Peyer's patch (tissue), 4 donors: ENCODE results near the gene GPR132. TPM values are rescaled to one million over a fixed set of nuclear protein-coding genes. Genes with fewer than 3 reads are reported as not detected.

ENCODE experiments used
- DNase-seq, 3 donors: peaks; one replicate each; pipeline ENCODE4 v3.0.0-alpha.2; 2017 to 2019
- H3K27ac ChIP-seq, 4 donors: fragments of 200-600 bp; sonication (generic); one replicate each; pipeline ENCODE4 v1.5.1; 2016 to 2019
- H3K27me3 ChIP-seq, 2 donors: fragments of 200-600 bp; sonication (generic); one replicate each; pipeline ENCODE4 v1.5.1; 2019
- H3K36me3 ChIP-seq, 3 donors: fragments of 200-600 bp; sonication (generic); one replicate each; pipeline ENCODE4 v1.5.1; 2016 to 2019
- H3K4me1 ChIP-seq, 4 donors: fragments of 200-600 bp; sonication (generic); one replicate each; pipeline ENCODE4 v1.5.1; 2016 to 2019
- H3K4me3 ChIP-seq, 4 donors: fragments of 200-600 bp; sonication (generic); 1 replicate in 3 of 4; 2 replicates in 1 of 4; pipeline ENCODE4 v1.5.1; 2016 to 2019; ENCODE audit warnings: mild to moderate bottlenecking in 1 of 4
- H3K9me3 ChIP-seq, 4 donors: fragments of 200-600 bp; sonication (generic); one replicate each; pipeline ENCODE4 v1.5.1; 2016 to 2019; ENCODE audit warnings: mild to moderate bottlenecking in 1 of 4
- POLR2A ChIP-seq, 2 donors: fragments of 450-650 bp; IDR thresholded peaks; one replicate each; pipeline ENCODE4 v1.5.1; 2017; ENCODE audit warnings: antibody characterized with exemption in 2 of 2, mild to moderate bottlenecking in 2 of 2, moderate library complexity in 2 of 2
- small RNA-seq, 2 donors: library from RNA; depleted of rRNA; stranded (forward); fragments of <200 nt; gene quantifications; one replicate each; pipeline ENCODE3, GENCODE V24; 2016
- total RNA-seq, 4 donors: library from RNA; depleted of rRNA; stranded (reverse); fragments of >200 nt; gene quantifications; one replicate each; pipeline ENCODE4 v1.1.0, GENCODE V29; 2016
- TF ChIP-seq, protein P1 (sequence below), 6 experiments: fragments of 450-650 bp in 4 of 6; fragments of 200-600 bp in 2 of 6; sonication (generic) in 1 of 6; IDR thresholded peaks; one replicate each; pipeline ENCODE4 v1.5.1; 2017 to 2019; ENCODE audit warnings: antibody characterized with exemption in 6 of 6, mild to moderate bottlenecking in 3 of 6, moderate library complexity in 1 of 6

Gene GPR132
- total RNA-seq, 4 donors from 2014 or later = 1.5 to 29.7 (median 4.2) TPM

DNA sequence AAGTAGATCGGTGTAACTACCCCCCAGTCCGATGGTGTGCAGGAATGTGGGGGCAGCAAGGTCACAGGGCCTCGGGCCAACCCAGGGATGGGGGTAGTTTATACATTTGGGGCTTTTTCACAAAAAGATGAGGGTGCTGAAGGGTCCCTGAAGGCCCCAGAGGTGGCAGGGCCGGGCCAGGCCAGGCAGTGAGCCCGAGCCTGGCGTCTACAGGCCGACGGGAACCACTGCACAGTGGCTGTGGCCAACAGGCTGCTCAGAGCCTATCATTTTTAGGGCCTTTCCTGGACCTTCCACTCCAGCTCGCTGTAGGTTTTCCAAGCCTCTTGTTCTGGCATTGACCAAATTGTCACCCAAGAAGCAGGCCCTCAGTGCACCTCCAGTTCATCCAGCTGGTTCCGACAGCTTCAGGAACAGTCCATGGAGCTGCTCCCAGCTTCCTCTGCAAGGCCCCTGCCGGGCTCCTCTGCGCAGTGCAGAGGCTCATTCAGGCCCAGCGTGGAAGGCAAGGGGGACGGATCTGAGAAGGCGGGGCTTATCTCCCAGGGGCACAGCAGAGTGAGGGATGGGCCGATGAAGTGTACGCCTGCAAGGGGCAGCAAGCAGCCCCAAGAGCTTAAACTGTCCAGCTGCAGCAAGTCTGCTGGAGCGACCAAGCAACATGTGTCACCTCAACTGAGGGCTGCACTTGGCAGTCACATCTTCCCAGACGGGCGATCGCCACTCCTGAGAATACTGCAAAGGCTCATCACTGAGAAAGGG, 58.2 kb downstream of the GPR132 start:
- no peak for DNase-seq
- Histone ChIP-seq H3K27me3 (no peaks in the 10 kb centered on the region), H3K4me3 (no peak overlapping the region), H3K9me3 (no peaks in the 10 kb centered on the region), H3K27ac (no peak overlapping the region), H3K36me3 (peaks cover 0 to 22% (median 0%) of the 10 kb centered on the region in 3 donors), H3K4me1 (no peaks in the 10 kb centered on the region)
- no peak for TF ChIP-seq POLR2A (IDR thresholded peaks at IDR 0.05)
- TF ChIP-seq, protein P1, sequence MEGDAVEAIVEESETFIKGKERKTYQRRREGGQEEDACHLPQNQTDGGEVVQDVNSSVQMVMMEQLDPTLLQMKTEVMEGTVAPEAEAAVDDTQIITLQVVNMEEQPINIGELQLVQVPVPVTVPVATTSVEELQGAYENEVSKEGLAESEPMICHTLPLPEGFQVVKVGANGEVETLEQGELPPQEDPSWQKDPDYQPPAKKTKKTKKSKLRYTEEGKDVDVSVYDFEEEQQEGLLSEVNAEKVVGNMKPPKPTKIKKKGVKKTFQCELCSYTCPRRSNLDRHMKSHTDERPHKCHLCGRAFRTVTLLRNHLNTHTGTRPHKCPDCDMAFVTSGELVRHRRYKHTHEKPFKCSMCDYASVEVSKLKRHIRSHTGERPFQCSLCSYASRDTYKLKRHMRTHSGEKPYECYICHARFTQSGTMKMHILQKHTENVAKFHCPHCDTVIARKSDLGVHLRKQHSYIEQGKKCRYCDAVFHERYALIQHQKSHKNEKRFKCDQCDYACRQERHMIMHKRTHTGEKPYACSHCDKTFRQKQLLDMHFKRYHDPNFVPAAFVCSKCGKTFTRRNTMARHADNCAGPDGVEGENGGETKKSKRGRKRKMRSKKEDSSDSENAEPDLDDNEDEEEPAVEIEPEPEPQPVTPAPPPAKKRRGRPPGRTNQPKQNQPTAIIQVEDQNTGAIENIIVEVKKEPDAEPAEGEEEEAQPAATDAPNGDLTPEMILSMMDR (IDR thresholded peaks at IDR 0.05) = no peak

DNA sequence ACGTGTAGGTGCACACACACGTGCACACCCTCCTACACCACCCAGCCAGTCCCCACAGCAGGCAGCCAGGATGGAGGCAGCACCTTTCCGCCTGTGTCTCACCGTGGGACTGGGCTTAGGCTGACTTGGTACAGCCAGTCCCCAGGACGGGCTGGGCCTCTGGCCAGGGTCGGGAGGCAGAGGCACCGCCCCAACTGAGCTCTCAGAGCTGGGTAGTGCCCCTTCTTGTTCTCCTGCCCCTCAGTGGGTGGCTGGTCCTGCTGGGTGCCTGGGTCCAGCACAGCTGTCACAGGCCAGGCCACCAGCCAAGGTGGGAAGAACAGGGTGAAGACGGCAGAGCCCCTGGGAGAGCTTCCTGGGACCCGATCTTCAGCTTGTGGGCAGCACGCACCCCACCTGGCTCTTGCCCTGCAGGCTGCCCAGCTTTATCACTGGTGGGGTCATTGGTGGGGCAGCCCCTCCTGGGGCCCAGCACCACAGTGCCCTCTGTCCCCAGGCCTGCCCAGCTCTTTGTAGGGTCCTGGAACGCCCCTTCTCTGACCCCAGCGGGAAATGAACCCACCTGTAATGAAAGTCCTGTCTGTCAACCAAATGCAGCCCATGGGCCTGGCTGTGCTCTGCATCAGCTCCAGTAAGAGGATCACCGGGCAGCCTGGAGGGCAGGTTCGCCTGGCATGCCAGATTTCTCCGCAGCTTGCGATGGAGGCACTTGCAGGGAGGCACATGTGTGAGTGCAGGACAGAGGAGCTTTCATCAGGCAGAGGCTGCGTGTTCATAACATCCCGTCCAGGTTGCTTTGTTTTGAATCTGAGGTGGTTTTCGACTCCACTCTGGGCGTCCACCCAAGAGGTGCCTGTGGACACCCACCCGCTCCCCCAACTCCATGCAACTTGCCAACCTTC, 59.0 kb downstream of the GPR132 start:
- H3K4me3 ChIP-seq = no peak overlapping the region
- TF ChIP-seq, protein P1 (IDR thresholded peaks at IDR 0.05) = no peak
- TF ChIP-seq POLR2A (IDR thresholded peaks at IDR 0.05) = no peak
- H3K4me1 ChIP-seq = no peaks in the 10 kb centered on the region
- no peak overlapping the region for H3K27ac ChIP-seq
- peaks cover 0 to 20% (median 0%) of the 10 kb centered on the region in 3 donors for H3K36me3 ChIP-seq
- no peaks in the 10 kb centered on the region for H3K27me3 ChIP-seq
- no peaks in the 10 kb centered on the region for H3K9me3 ChIP-seq
- no peak for DNase-seq

DNA sequence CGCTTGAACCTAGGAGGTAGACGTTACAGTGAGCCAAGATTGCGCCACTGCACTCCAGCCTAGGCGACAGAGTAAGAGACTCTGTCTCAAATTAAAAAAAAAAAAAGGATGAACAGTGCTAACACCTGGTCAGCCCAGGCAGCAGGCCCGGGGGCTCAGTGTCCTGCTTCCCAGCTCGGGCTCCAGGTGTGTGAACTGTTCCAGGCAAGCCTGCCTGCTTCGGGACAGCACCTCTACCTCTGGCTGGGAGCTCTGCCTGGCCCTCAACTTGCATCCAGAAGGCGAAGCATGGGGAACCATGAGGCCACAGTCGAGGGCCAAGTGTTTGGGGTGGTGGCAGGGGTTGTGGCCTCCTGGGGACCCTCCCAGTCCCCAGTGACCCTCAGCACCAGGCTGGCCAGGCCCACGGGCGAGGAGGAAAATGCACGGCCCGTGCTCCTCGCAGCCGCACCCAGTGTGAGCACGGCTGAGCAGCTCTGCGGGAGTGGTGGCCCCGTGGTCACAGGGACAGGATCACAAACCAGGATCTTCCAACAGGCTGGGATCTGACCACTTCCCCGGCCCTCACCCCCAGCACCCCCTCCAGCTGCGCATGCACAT, 59.8 kb downstream of the GPR132 start:
- H3K4me3 ChIP-seq = no peak overlapping the region
- H3K27ac ChIP-seq = no peak overlapping the region
- no peaks in the 10 kb centered on the region for H3K9me3 ChIP-seq
- H3K4me1 ChIP-seq = no peaks in the 10 kb centered on the region
- TF ChIP-seq POLR2A (IDR thresholded peaks at IDR 0.05) = no peak
- no peak for DNase-seq
- peaks cover 0 to 14% (median 0%) of the 10 kb centered on the region in 3 donors for H3K36me3 ChIP-seq
- no peaks in the 10 kb centered on the region for H3K27me3 ChIP-seq

Small RNA genes within 50 kb of the gene (small RNA-seq; reads per million reads assigned to genes)
- 0 reads per million in 2 donors for gene AL512356.2

Other genes starting within 250 kb of the GPR132 start
- gene CEP170B, start 200.2 kb downstream of the GPR132 start, total RNA-seq = 100 to 1,000 TPM in 1 of 4 donors, 10 to 100 TPM in 3; 42.1 to 112 (median 83.8) TPM
- 1 to 10 TPM in 2 of 4 donors, not detected in 2; 1.7 to 4.1 TPM for gene PLD4, start 140.6 kb downstream of the GPR132 start, total RNA-seq
- 10 to 100 TPM in 3 of 4 donors, 1 to 10 TPM in 1; 3.2 to 19.0 (median 10.7) TPM for gene AHNAK2, start 87.1 kb downstream of the GPR132 start, total RNA-seq
- gene CLBA1, start 79.6 kb downstream of the GPR132 start, total RNA-seq = 1 to 10 TPM in 2 of 4 donors, under 1 TPM in 1, not detected in 1; 0.88 to 3.8 (median 2.8) TPM
- gene CDCA4, start 44.3 kb downstream of the GPR132 start, total RNA-seq = 1 to 10 TPM; 3.7 to 9.1 (median 6.6) TPM
- gene JAG2, start 103.3 kb upstream of the GPR132 start, total RNA-seq = 10 to 100 TPM in 3 of 4 donors, 1 to 10 TPM in 1; 7.5 to 33.0 (median 11.2) TPM
- 10 to 100 TPM in 3 of 4 donors, 1 to 10 TPM in 1; 6.6 to 47.7 (median 25.7) TPM for gene NUDT14, start 115.9 kb upstream of the GPR132 start, total RNA-seq
- 10 to 100 TPM; 32.2 to 67.5 (median 55.5) TPM for gene BTBD6, start 183.1 kb upstream of the GPR132 start, total RNA-seq
- 100 to 1,000 TPM in 1 of 4 donors, 10 to 100 TPM in 3; 40.8 to 112 (median 90.3) TPM for gene BRF1, start 235.6 kb upstream of the GPR132 start, total RNA-seq
- 100 to 1,000 TPM in 3 of 4 donors, 10 to 100 TPM in 1; 77.2 to 158 (median 126) TPM for gene PACS2, start 249.3 kb upstream of the GPR132 start, total RNA-seq